Adrenal gland (tissue), 12 donors: ENCODE measurements around the gene KRTAP10-12. TPM values are rescaled to one million over a fixed set of nuclear protein-coding genes. Genes with fewer than 3 reads are reported as not detected.

Experiments used
- DNase-seq, 7 donors: peaks; one replicate each; pipeline ENCODE4 v3.0.0-alpha.2; 2019 to 2020
- H3K27ac ChIP-seq, 5 donors: fragments of 200-600 bp; sonication (generic) in 4 of 5; 1 replicate in 3 of 5; 2 replicates in 2 of 5; pipeline versions ENCODE4 v1.5.1 to v1.8.0; 2016 to 2020; ENCODE audit warnings: mild to moderate bottlenecking in 1 of 5
- H3K27me3 ChIP-seq: fragments of 200-600 bp; 2 replicates; pipeline ENCODE4 v1.8.0; 2021
- H3K36me3 ChIP-seq, 2 donors: fragments of 200-600 bp; replicated peaks in 1 of 2; 1 replicate in 1 of 2; 2 replicates in 1 of 2; pipeline versions ENCODE4 v1.5.1 to v1.8.0; 2018 to 2022
- H3K4me1 ChIP-seq, 2 donors: fragments of 200-600 bp; replicated peaks in 1 of 2; 1 replicate in 1 of 2; 2 replicates in 1 of 2; pipeline versions ENCODE4 v1.5.1 to v1.8.0; 2018 to 2021
- H3K4me3 ChIP-seq, 4 donors: fragments of 200-600 bp; sonication (generic) in 3 of 4; one replicate each; pipeline ENCODE4 v1.5.1; 2016 to 2018
- H3K9me3 ChIP-seq, 3 donors: fragments of 200-600 bp; sonication (generic) in 1 of 3; replicated peaks in 1 of 3; 1 replicate in 2 of 3; 2 replicates in 1 of 3; pipeline versions ENCODE4 v1.5.1 to v1.8.0; 2016 to 2021
- CTCF ChIP-seq, 6 experiments: fragments of 450-650 bp in 4 of 6; fragments of 200-600 bp in 2 of 6; sonication (generic) in 1 of 6; IDR thresholded peaks; 1 replicate in 5 of 6; 2 replicates in 1 of 6; pipeline versions ENCODE4 v1.5.1 to v1.8.0; 2016 to 2021; ENCODE audit warnings: antibody characterized with exemption in 6 of 6, mild to moderate bottlenecking in 2 of 6, moderate library complexity in 1 of 6
- POLR2A ChIP-seq, 2 donors: fragments of 450-650 bp; IDR thresholded peaks; one replicate each; pipeline ENCODE4 v1.6.1; 2017; ENCODE audit warnings: antibody characterized with exemption in 2 of 2, mild to moderate bottlenecking in 2 of 2, moderate library complexity in 1 of 2
- WGBS, 4 donors: extraction: QIAGEN DNeasy Blood & Tissue Kit in 2 of 4; methylation state at CpG; one replicate each; pipeline versions ENCODE4 v1.1.5 to v1.1.7; 2013 to 2017; 5-methylcytosine and 5-hydroxymethylcytosine counted together
- intact Hi-C, 2 donors: fragments of 100-400 bp; cut with DNase I; formaldehyde crosslinking; loops; one replicate each; pipeline versions ENCODE4 v1.14.1 to v1.15.0; 2022 to 2023
- polyA plus RNA-seq, 3 donors: library from polyadenylated mRNA; stranded (reverse); fragments of 200-250 nt in 2 of 3; fragments of 350-450 nt in 1 of 3; fragmentation: Illumina TruSeq in 1 of 3; extraction: RNeasy Lipid Tissue Mini Kit (QIAGEN cat#74804) in 1 of 3; gene quantifications; one replicate each; pipeline ENCODE4 v1.2.3, GENCODE V29; 2013 to 2014
- total RNA-seq, 9 donors: library from RNA; depleted of rRNA in 4 of 9; stranded (reverse); fragments of >200 nt in 4 of 9; fragments of 120-200 nt in 1 of 9; fragmentation: NEBNext Ultra II Directional in 1 of 9; extraction: Animal tissue kit (Norgen Biotek cat#: 25700) in 1 of 9; gene quantifications; one replicate each; pipeline versions ENCODE4 v1.1.0 to v1.2.4, GENCODE V29; 2013 to 2023
- donor health status: healthy with polysubstance abuse.
- donor health status: Bipolar disorder and iron deficiency.
- donor health status: DM: yes; HTN: yes; CAD: no.
- donor health status: DM: no; HTN: no; CAD: no.
- donor health status: DM: no; HTN: no; CAD: no.
- donor health status: DM: yes; HTN: yes; CAD: no.

The KRTAP10-12 gene
- total and polyA plus RNA-seq, 12 donors = not detected

DNA sequence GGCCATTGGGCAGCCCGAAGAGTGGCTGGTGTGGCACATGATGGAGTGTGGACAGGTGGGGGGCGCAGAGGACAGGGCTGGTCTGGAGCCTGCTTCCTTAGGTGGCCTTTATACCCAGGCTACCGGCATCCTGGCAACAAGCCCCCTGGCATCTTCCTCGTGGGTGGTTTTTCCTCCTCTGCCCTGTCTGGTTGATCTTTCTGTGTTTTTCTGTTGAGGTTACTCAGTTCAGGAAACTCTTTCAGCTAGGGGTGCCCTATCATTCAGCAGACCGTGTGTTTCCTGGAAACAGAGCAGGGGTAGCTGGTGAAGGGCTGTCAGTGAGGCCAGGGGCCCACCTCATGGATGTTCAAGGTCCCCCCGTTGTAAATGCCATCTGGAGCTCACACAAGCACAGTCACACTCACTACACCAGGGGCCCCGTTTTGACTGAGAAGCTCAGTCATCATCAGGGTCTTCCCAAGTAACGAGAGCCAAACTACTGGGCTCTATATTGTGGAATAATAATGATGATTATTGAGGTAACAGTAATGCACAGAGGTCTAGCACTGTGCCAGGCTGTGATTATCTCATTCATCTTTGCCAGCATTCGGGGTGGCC lies 42.3 kb upstream of the KRTAP10-12 start, which contains the start of gene KRTAP12-4:
TSS of gene KRTAP12-4 (minus strand) at position 84 of the 600 bp plus-strand sequence. CDS start at position 39, 45 bp downstream.
- Histone ChIP-seq H3K27me3 (peaks cover 3% of the 10 kb centered on the region), H3K27ac (no peak within 1 kb of the TSS), H3K4me1 (no peaks in the 10 kb centered on the region), H3K4me3 (no peak within 1 kb of the TSS), H3K36me3 (no peaks in the 10 kb centered on the region), H3K9me3 (no peaks in the 10 kb centered on the region)
- DNase-seq = no peak
- WGBS, 4 donors = 41 to 73% (median 63%) methylated on average over 6 to 9 of the region's 9 CpGs
- intact Hi-C loops = no loop called here
- TF ChIP-seq POLR2A (IDR thresholded peaks at IDR 0.05) = no peak
- no peak for TF ChIP-seq CTCF (IDR thresholded peaks at IDR 0.05)

- H3K4me1 ChIP-seq = no peaks in the 10 kb centered on the region
- H3K27me3 ChIP-seq = peaks cover 3% of the 10 kb centered on the region
- no peaks in the 10 kb centered on the region for H3K9me3 ChIP-seq
- TF ChIP-seq CTCF (IDR thresholded peaks at IDR 0.05) (no peak), POLR2A (IDR thresholded peaks at IDR 0.05) (no peak)
- no peaks in the 10 kb centered on the region for H3K36me3 ChIP-seq
- 29 to 58% (median 44%) methylated on average over 1 of the region's 1 CpG for WGBS, 4 donors
- intact Hi-C loops = no loop called here
- H3K4me3 ChIP-seq = no peak overlapping the region
- H3K27ac ChIP-seq = no peak overlapping the region
- DNase-seq = no peak
Observed at GRCh38 chr21:44656868-44657267, 40.1 kb upstream of the KRTAP10-12 start.

- intact Hi-C loops = no loop called here
- Histone ChIP-seq H3K27ac (no peak within 1 kb of the TSS), H3K36me3 (no peaks in the 10 kb centered on the region), H3K27me3 (peaks cover 3% of the 10 kb centered on the region), H3K9me3 (no peaks in the 10 kb centered on the region), H3K4me1 (no peaks in the 10 kb centered on the region), H3K4me3 (no peak within 1 kb of the TSS)
- DNase-seq = no peak
- WGBS, 4 donors = 67 to 78% (median 73%) methylated on average over 17 to 26 of the region's 26 CpGs
- TF ChIP-seq POLR2A (IDR thresholded peaks at IDR 0.05) (no peak), CTCF (IDR thresholded peaks at IDR 0.05) (no peak)
Observed at GRCh38 chr21:44657635-44658540, 39.1 kb upstream of the KRTAP10-12 start, which contains the start of gene KRTAP12-3. KRTAP12-3 (plus strand) TSS chr21:44657932; CDS start chr21:44657980, 48 bp downstream.

DNA sequence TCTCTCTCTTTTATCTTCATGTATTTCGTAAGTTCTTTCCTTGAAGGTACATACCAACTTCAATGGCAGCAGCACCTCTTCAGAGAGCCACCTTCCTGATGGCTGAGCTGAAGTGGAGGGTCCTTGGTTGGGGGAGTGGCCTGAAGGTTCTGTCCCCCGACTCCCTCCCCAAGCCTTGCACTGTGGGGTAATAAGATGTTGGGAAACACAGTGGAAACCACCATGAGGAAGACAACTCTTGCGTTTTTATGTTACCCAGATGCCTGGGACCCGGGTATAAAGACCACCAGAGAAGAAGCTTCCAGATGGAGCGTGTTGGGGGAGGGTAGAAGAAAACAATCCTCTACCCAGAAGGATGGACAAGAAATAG lies 38.4 kb upstream of the KRTAP10-12 start:
- 68 to 82% (median 73%) methylated on average over 5 of the region's 5 CpGs for WGBS, 4 donors
- Histone ChIP-seq H3K27me3 (peaks cover 3% of the 10 kb centered on the region), H3K4me1 (no peaks in the 10 kb centered on the region), H3K4me3 (no peak overlapping the region), H3K36me3 (no peaks in the 10 kb centered on the region), H3K27ac (no peak overlapping the region), H3K9me3 (no peaks in the 10 kb centered on the region)
- no peak for DNase-seq
- intact Hi-C loops = no loop called here
- TF ChIP-seq POLR2A (IDR thresholded peaks at IDR 0.05) = no peak
- no peak for TF ChIP-seq CTCF (IDR thresholded peaks at IDR 0.05)
